ENCODE data around the gene PUSL1. TPM values are rescaled to one million over a fixed set of nuclear protein-coding genes. Genes with fewer than 3 reads are reported as not detected.

Gene PUSL1
- total RNA-seq, 1 experiment from 2014 or later: 38.0 TPM

- Histone ChIP-seq H2AFZ (ENCODE audit: low read length) (no peak overlapping the region), H3K27ac (ENCODE audit: insufficient read length, low read depth, low read length) (no peak overlapping the region), H3K27me3 (ENCODE audit: insufficient read depth, low read length) (no peaks in the 10 kb centered on the region), H2BK15ac (ENCODE audit: low read depth, low read length) (no peak overlapping the region), H4K20me1 (ENCODE audit: control insufficient read depth, insufficient read depth, insufficient read length) (no peaks in the 10 kb centered on the region), H3K56ac (ENCODE audit: insufficient read length, low read depth, low read length) (no peak overlapping the region), H3K79me2 (ENCODE audit: insufficient read depth, low read length) (no peaks in the 10 kb centered on the region), H3K4me1 (ENCODE audit: insufficient read depth, low read length) (no peaks in the 10 kb centered on the region), H3K9ac (ENCODE audit: extremely low read depth, insufficient read length, low read length) (no peak overlapping the region), H3K9me3 (ENCODE audit: control insufficient read depth, low read depth, low read length) (no peaks in the 10 kb centered on the region), H4K5ac (ENCODE audit: insufficient read length, low read depth, low read length) (no peak overlapping the region), H3K4me2 (ENCODE audit: insufficient read depth, insufficient read length, low read length) (no peak overlapping the region), H2BK120ac (ENCODE audit: low read depth, low read length, poor library complexity, severe bottlenecking) (no peak overlapping the region), H3K14ac (ENCODE audit: insufficient read depth, low read length) (no peak overlapping the region), H2AK5ac (ENCODE audit: insufficient read length, low read length) (no peak overlapping the region), H2BK12ac (ENCODE audit: insufficient read length, low read depth, low read length) (no peak overlapping the region), H2BK5ac (ENCODE audit: insufficient read length, low read length) (no peak overlapping the region), H4K91ac (ENCODE audit: insufficient read length, low read depth, low read length) (no peak overlapping the region), H3K4ac (ENCODE audit: low read depth, low read length) (no peak overlapping the region), H3T11ph (ENCODE audit: low read length) (no peak overlapping the region), H3K79me1 (ENCODE audit: insufficient read depth, low read depth, low read length, poor library complexity, severe bottlenecking) (no peaks in the 10 kb centered on the region), H3K23ac (ENCODE audit: insufficient read length, low read depth, low read length) (no peak overlapping the region), H4K8ac (replicated peaks; ENCODE audit: insufficient read length, low read depth, low read length) (no peak overlapping the region), H3K18ac (ENCODE audit: insufficient read length, low read depth, low read length) (no peak overlapping the region), H3K23me2 (ENCODE audit: insufficient read length, low read depth, low read length, poor library complexity, severe bottlenecking) (no peaks in the 10 kb centered on the region), H2BK20ac (ENCODE audit: low read depth, low read length, poor library complexity, severe bottlenecking) (no peak overlapping the region)
- H3K27me3 Mint-ChIP-seq (ENCODE audit: low read depth): peaks cover 1% of the 10 kb centered on the region; the same call in 1 of the 2 replicates
- H3K27ac Mint-ChIP-seq: no peak overlapping the region
- no CpG with 5 or more reads among the region's 48 CpGs for WGBS (ENCODE audit: extremely low coverage, insufficient read length, low lambda C conversion rate)
- no peaks in the 10 kb centered on the region for H3K4me1 Mint-ChIP-seq
- no peaks in the 10 kb centered on the region for H3K9me3 Mint-ChIP-seq
- TF ChIP-seq, protein P1, sequence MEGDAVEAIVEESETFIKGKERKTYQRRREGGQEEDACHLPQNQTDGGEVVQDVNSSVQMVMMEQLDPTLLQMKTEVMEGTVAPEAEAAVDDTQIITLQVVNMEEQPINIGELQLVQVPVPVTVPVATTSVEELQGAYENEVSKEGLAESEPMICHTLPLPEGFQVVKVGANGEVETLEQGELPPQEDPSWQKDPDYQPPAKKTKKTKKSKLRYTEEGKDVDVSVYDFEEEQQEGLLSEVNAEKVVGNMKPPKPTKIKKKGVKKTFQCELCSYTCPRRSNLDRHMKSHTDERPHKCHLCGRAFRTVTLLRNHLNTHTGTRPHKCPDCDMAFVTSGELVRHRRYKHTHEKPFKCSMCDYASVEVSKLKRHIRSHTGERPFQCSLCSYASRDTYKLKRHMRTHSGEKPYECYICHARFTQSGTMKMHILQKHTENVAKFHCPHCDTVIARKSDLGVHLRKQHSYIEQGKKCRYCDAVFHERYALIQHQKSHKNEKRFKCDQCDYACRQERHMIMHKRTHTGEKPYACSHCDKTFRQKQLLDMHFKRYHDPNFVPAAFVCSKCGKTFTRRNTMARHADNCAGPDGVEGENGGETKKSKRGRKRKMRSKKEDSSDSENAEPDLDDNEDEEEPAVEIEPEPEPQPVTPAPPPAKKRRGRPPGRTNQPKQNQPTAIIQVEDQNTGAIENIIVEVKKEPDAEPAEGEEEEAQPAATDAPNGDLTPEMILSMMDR (conservative IDR thresholded peaks at IDR 0.05): no peak
- no peak overlapping the region for H3K4me3 Mint-ChIP-seq
- H3K36me3 Mint-ChIP-seq (ENCODE audit: insufficient read depth in 1 of 3, low read depth in 3 of 3): peaks cover 0 to 4% (median 2%) of the 10 kb centered on the region in 3 experiments; a peak in 4 of 7 replicates
- no peak for DNase-seq
These were observed 24.5 kb downstream of the PUSL1 start for GRCh38 chr1:1332774-1333480.

Data from H9 (cell line).